HEK293 (cell line): ENCODE data around the gene PAX7.

Experiments
- ATF2 ChIP-seq: fragments of 450-650 bp; formaldehyde crosslinking; IDR thresholded peaks from 2 replicates; pipeline ENCODE4 v1.5.1; 2016; ENCODE audit warnings: missing biosample characterization, missing genetic modification characterization, low read depth
- OSR2 ChIP-seq: fragments of 450-650 bp; formaldehyde crosslinking; IDR thresholded peaks from 2 replicates; pipeline ENCODE4 v1.5.1; 2016; ENCODE audit warnings: missing biosample characterization, missing genetic modification characterization
- REST ChIP-seq: fragments of 450-650 bp; formaldehyde crosslinking; IDR thresholded peaks from 2 replicates; pipeline ENCODE4 v1.5.1; 2016; ENCODE audit warnings: missing biosample characterization, missing genetic modification characterization
- SETDB1 ChIP-seq: IDR thresholded peaks from one replicate; pipeline ENCODE4 v1.6.1; 2017; ENCODE audit warnings: mild to moderate bottlenecking, low read length, moderate library complexity, mixed read lengths; ENCODE audit not compliant: insufficient read length
- TCF7L2 ChIP-seq: IDR thresholded peaks from 2 replicates; pipeline ENCODE4 v1.6.1; 2011; ENCODE audit warnings: low read depth, mild to moderate bottlenecking, inconsistent platforms, low read length, moderate library complexity, borderline replicate concordance
- YY2 ChIP-seq: fragments of 450-650 bp; formaldehyde crosslinking; IDR thresholded peaks from 2 replicates; pipeline ENCODE4 v1.5.1; 2016; ENCODE audit warnings: missing biosample characterization, missing genetic modification characterization
- ZNF114 ChIP-seq: fragments of 450-650 bp; formaldehyde crosslinking; IDR thresholded peaks from 2 replicates; pipeline ENCODE4 v1.5.0; 2017; ENCODE audit warnings: missing biosample characterization, missing genetic modification characterization
- ZNF26 ChIP-seq: fragments of 450-650 bp; formaldehyde crosslinking; IDR thresholded peaks from 2 replicates; pipeline ENCODE4 v1.5.1; 2016; ENCODE audit warnings: missing biosample characterization, missing genetic modification characterization
- ZNF335 ChIP-seq: fragments of 450-650 bp; formaldehyde crosslinking; conservative IDR thresholded peaks from 2 replicates; pipeline ENCODE4 v1.5.1; 2016; ENCODE audit warnings: missing biosample characterization, missing genetic modification characterization
- ZNF501 ChIP-seq: fragments of 450-650 bp; formaldehyde crosslinking; IDR thresholded peaks from 2 replicates; pipeline ENCODE4 v1.5.1; 2016; ENCODE audit warnings: missing biosample characterization, missing genetic modification characterization
- ZNF777 ChIP-seq: fragments of 450-650 bp; formaldehyde crosslinking; IDR thresholded peaks from 2 replicates; pipeline ENCODE4 v1.5.1; 2017; ENCODE audit warnings: missing biosample characterization, missing genetic modification characterization, borderline replicate concordance
- TF ChIP-seq, protein P1 (sequence below): fragments of 450-650 bp; formaldehyde crosslinking; IDR thresholded peaks from 2 replicates; pipeline ENCODE4 v1.5.1; 2016; ENCODE audit warnings: missing biosample characterization, missing genetic modification characterization
- TF ChIP-seq, protein P2 (sequence below): fragments of 450-650 bp; formaldehyde crosslinking; IDR thresholded peaks from 2 replicates; pipeline ENCODE4 v1.5.1; 2016; ENCODE audit warnings: missing biosample characterization, missing genetic modification characterization, borderline replicate concordance

GRCh38 chr1:18632783-18633421 is 2.3 kb downstream of the PAX7 start:
- no peak for TF ChIP-seq ZNF777 (tag by site-specific recombination)
- TF ChIP-seq, protein P1, sequence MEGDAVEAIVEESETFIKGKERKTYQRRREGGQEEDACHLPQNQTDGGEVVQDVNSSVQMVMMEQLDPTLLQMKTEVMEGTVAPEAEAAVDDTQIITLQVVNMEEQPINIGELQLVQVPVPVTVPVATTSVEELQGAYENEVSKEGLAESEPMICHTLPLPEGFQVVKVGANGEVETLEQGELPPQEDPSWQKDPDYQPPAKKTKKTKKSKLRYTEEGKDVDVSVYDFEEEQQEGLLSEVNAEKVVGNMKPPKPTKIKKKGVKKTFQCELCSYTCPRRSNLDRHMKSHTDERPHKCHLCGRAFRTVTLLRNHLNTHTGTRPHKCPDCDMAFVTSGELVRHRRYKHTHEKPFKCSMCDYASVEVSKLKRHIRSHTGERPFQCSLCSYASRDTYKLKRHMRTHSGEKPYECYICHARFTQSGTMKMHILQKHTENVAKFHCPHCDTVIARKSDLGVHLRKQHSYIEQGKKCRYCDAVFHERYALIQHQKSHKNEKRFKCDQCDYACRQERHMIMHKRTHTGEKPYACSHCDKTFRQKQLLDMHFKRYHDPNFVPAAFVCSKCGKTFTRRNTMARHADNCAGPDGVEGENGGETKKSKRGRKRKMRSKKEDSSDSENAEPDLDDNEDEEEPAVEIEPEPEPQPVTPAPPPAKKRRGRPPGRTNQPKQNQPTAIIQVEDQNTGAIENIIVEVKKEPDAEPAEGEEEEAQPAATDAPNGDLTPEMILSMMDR (tag by site-specific recombination): no peak
- no peak for TF ChIP-seq ZNF501 (tag by site-specific recombination)
- TF ChIP-seq ZNF114: no peak
- TF ChIP-seq ATF2 (tag by site-specific recombination): no peak
- TF ChIP-seq OSR2 (tag by site-specific recombination): no peak
- TF ChIP-seq TCF7L2: no peak
- TF ChIP-seq REST (tag by site-specific recombination): no peak
- TF ChIP-seq YY2 (tag by site-specific recombination): no peak
- TF ChIP-seq, protein P2, sequence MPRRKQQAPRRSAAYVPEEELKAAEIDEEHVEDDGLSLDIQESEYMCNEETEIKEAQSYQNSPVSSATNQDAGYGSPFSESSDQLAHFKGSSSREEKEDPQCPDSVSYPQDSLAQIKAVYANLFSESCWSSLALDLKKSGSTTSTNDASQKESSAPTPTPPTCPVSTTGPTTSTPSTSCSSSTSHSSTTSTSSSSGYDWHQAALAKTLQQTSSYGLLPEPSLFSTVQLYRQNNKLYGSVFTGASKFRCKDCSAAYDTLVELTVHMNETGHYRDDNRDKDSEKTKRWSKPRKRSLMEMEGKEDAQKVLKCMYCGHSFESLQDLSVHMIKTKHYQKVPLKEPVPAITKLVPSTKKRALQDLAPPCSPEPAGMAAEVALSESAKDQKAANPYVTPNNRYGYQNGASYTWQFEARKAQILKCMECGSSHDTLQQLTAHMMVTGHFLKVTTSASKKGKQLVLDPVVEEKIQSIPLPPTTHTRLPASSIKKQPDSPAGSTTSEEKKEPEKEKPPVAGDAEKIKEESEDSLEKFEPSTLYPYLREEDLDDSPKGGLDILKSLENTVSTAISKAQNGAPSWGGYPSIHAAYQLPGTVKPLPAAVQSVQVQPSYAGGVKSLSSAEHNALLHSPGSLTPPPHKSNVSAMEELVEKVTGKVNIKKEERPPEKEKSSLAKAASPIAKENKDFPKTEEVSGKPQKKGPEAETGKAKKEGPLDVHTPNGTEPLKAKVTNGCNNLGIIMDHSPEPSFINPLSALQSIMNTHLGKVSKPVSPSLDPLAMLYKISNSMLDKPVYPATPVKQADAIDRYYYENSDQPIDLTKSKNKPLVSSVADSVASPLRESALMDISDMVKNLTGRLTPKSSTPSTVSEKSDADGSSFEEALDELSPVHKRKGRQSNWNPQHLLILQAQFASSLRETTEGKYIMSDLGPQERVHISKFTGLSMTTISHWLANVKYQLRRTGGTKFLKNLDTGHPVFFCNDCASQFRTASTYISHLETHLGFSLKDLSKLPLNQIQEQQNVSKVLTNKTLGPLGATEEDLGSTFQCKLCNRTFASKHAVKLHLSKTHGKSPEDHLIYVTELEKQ: no peak
- no peak for TF ChIP-seq ZNF335 (tag by site-specific recombination)
- no peak for TF ChIP-seq ZNF26 (tag by site-specific recombination)
- TF ChIP-seq SETDB1: no peak
